GM23338 (cell line): Measurements from ENCODE around the gene SOSTDC1. TPM values are rescaled to one million over a fixed set of nuclear protein-coding genes. Genes with fewer than 3 reads are reported as not detected.

ENCODE experiments used
- ATAC-seq: fragments of 200-7000 bp; cut with Tn5 transposase; 3 replicates; pipeline ENCODE4 v1.9.1; 2020
- DNase-seq: peaks from one replicate; pipeline ENCODE4 v3.0.0-alpha.2; 2015; ENCODE audit warnings: low spot score
- H2AFZ ChIP-seq: fragments of 200-600 bp; sonication (generic); 2 replicates; pipeline ENCODE4 v1.8.0; 2016; ENCODE audit warnings: antibody characterized with exemption, mild to moderate bottlenecking, moderate library complexity
- H3F3A ChIP-seq: fragments of 200-600 bp; sonication (generic); replicated peaks from 2 replicates; pipeline ENCODE4 v1.8.0; 2017; ENCODE audit warnings: antibody characterized with exemption, mixed run types, low read depth
- H3K27ac ChIP-seq: fragments of 200-600 bp; sonication (generic); 2 replicates; pipeline ENCODE4 v1.6.1; 2016; ENCODE audit warnings: low read depth
- H3K27me3 ChIP-seq: fragments of 200-600 bp; sonication (generic); 2 replicates; pipeline ENCODE4 v1.8.0; 2016; ENCODE audit warnings: mild to moderate bottlenecking, mixed run types, moderate library complexity; ENCODE audit not compliant: insufficient read depth
- H3K36me3 ChIP-seq: fragments of 200-600 bp; sonication (generic); 2 replicates; pipeline ENCODE4 v1.8.0; 2016; ENCODE audit warnings: mild to moderate bottlenecking; ENCODE audit not compliant: insufficient read depth
- H3K4me1 ChIP-seq: fragments of 200-600 bp; sonication (generic); 2 replicates; pipeline ENCODE4 v1.8.0; 2016; ENCODE audit warnings: mild to moderate bottlenecking, moderate library complexity; ENCODE audit not compliant: insufficient read depth
- H3K4me2 ChIP-seq: fragments of 200-600 bp; sonication (generic); 2 replicates; pipeline ENCODE4 v1.7.1; 2017; ENCODE audit warnings: mixed run types
- H3K4me3 ChIP-seq: fragments of 200-600 bp; sonication (generic); 2 replicates; pipeline ENCODE4 v1.6.1; 2016; ENCODE audit warnings: mixed run types
- H3K79me2 ChIP-seq: fragments of 200-600 bp; sonication (generic); replicated peaks from 2 replicates; pipeline ENCODE4 v1.8.0; 2017; ENCODE audit warnings: mild to moderate bottlenecking; ENCODE audit not compliant: insufficient read depth
- H3K9me2 ChIP-seq: fragments of 200-600 bp; sonication (generic); 2 replicates; pipeline ENCODE4 v1.8.0; 2017; ENCODE audit not compliant: insufficient read depth
- H4K20me1 ChIP-seq: fragments of 200-600 bp; sonication (generic); replicated peaks from 2 replicates; pipeline ENCODE4 v1.8.0; 2017; ENCODE audit warnings: mild to moderate bottlenecking; ENCODE audit not compliant: insufficient read depth
- H3K27ac Mint-ChIP-seq: 2 replicates; pipeline ENCODE4 v1.8.0; 2020; ENCODE audit warnings: inconsistent platforms, mild to moderate bottlenecking, moderate library complexity, mixed read lengths
- H3K27me3 Mint-ChIP-seq: 3 replicates; pipeline ENCODE4 v1.8.0; 2022; ENCODE audit warnings: low read depth, mild to moderate bottlenecking, moderate library complexity, mixed read lengths, inconsistent platforms; ENCODE audit not compliant: insufficient read depth, poor library complexity
- H3K36me3 Mint-ChIP-seq: 3 replicates; pipeline ENCODE4 v1.8.0; 2021; ENCODE audit warnings: low read depth, mild to moderate bottlenecking, inconsistent platforms, moderate library complexity, mixed read lengths
- H3K4me1 Mint-ChIP-seq: 3 replicates; pipeline ENCODE4 v1.8.0; 2020; ENCODE audit warnings: mild to moderate bottlenecking, inconsistent platforms, mixed read lengths
- H3K4me3 Mint-ChIP-seq: 3 replicates; pipeline ENCODE4 v1.8.0; 2021; ENCODE audit warnings: moderate library complexity, mild to moderate bottlenecking, inconsistent platforms, mixed read lengths
- H3K9me3 Mint-ChIP-seq: 3 replicates; pipeline ENCODE4 v1.8.0; 2020; ENCODE audit warnings: moderate library complexity, mild to moderate bottlenecking, inconsistent platforms, mixed read lengths
- CREB1 ChIP-seq: fragments of 250-450 bp; sonication (Bioruptor Pico); IDR thresholded peaks from 2 replicates; pipeline ENCODE4 v1.5.0; 2020; ENCODE audit warnings: low read depth, mild to moderate bottlenecking, moderate library complexity
- CTCF ChIP-seq, 2 experiments: fragments of 200-600 bp in 1 of 2; sonication (generic) in 1 of 2; conservative IDR thresholded peaks; 2 replicates each; pipeline versions ENCODE4 v1.5.1 to v1.6.1; 2016 to 2017; ENCODE audit warnings: antibody characterized with exemption in 2 of 2, low read depth in 2 of 2, mild to moderate bottlenecking in 2 of 2, moderate library complexity in 1 of 2
- ETS1 ChIP-seq: IDR thresholded peaks from 2 replicates; pipeline ENCODE4 v1.6.1; 2016; ENCODE audit warnings: antibody characterized with exemption
- EZH2 ChIP-seq: fragments of 200-600 bp; sonication (generic); IDR thresholded peaks from one replicate; pipeline ENCODE4 v1.8.0; 2017; ENCODE audit warnings: antibody characterized with exemption, mild to moderate bottlenecking, low read depth; ENCODE audit not compliant: unreplicated experiment
- EZH2phosphoT487 ChIP-seq: fragments of 200-600 bp; sonication (generic); IDR thresholded peaks from one replicate; pipeline ENCODE4 v1.8.1; 2018; ENCODE audit warnings: antibody characterized with exemption; ENCODE audit not compliant: unreplicated experiment
- JUNB ChIP-seq: IDR thresholded peaks from one replicate; pipeline ENCODE4 v1.6.1; 2016; ENCODE audit warnings: antibody characterized with exemption; ENCODE audit not compliant: unreplicated experiment
- NANOG ChIP-seq: IDR thresholded peaks from 2 replicates; pipeline ENCODE4 v1.6.1; 2016; ENCODE audit warnings: antibody characterized with exemption, borderline replicate concordance
- POLR2AphosphoS5 ChIP-seq: IDR thresholded peaks from 2 replicates; pipeline ENCODE4 v1.6.1; 2016; ENCODE audit warnings: antibody characterized with exemption, low read depth
- REST ChIP-seq: IDR thresholded peaks from one replicate; pipeline ENCODE4 v1.6.1; 2018; ENCODE audit warnings: antibody characterized with exemption; ENCODE audit not compliant: unreplicated experiment
- STAT1 ChIP-seq: IDR thresholded peaks from one replicate; pipeline ENCODE4 v1.6.1; 2016; ENCODE audit warnings: antibody characterized with exemption; ENCODE audit not compliant: unreplicated experiment
- ZNF114 ChIP-seq: fragments of 250-450 bp; sonication (Bioruptor Pico); IDR thresholded peaks from 2 replicates; pipeline ENCODE4 v1.5.0; 2020; ENCODE audit warnings: mild to moderate bottlenecking, moderate library complexity
- ZNF331 ChIP-seq: fragments of 250-450 bp; sonication (Bioruptor Pico); IDR thresholded peaks from 2 replicates; pipeline ENCODE4 v1.5.0; 2020; ENCODE audit warnings: low read depth, mild to moderate bottlenecking, moderate library complexity
- ZNF462 ChIP-seq: fragments of 250-450 bp; sonication (Bioruptor Pico); IDR thresholded peaks from 2 replicates; pipeline ENCODE4 v1.5.0; 2020; ENCODE audit warnings: mild to moderate bottlenecking, moderate library complexity
- polyA plus RNA-seq: library from polyadenylated mRNA; unstranded; fragments of >200 nt; fragmentation: Nextera tagmentation; extraction: Ambion mirVana; gene quantifications from 2 replicates; pipeline ENCODE4 v1.2.1, GENCODE V29; 2016
- total RNA-seq: library from RNA; depleted of rRNA; stranded (reverse); fragments of >200 nt; shearing (Covaris generic); gene quantifications from 2 replicates; pipeline ENCODE4 v1.2.3, GENCODE V29; 2014

Gene SOSTDC1
- total and polyA plus RNA-seq, 2 experiments from 2014 or later, result 0.76 to 1.0 TPM

GRCh38 chr7:16420649-16421332 is 44.7 kb downstream of the SOSTDC1 start:
- Histone ChIP-seq H2AFZ (peak overlapping the region; percentile 83), H3K4me1 (peaks cover 6% of the 10 kb centered on the region), H3K79me2 (no peaks in the 10 kb centered on the region), H3K4me3 (peak overlapping the region; percentile 88), H3K27ac (no peak overlapping the region), H3K4me2 (peak overlapping the region; percentile 75), H3K36me3 (no peaks in the 10 kb centered on the region), H3F3A (no peaks in the 10 kb centered on the region), H3K27me3 (peaks cover 23% of the 10 kb centered on the region), H3K9me2 (no peaks in the 10 kb centered on the region), H4K20me1 (no peaks in the 10 kb centered on the region)
- Mint-ChIP-seq H3K4me3 (peak overlapping the region; percentile 83), H3K9me3 (no peaks in the 10 kb centered on the region; the same call in 2 of the 3 replicates), H3K27me3 (peaks cover 17% of the 10 kb centered on the region), H3K27ac (peak overlapping the region; percentile 84; the same call in 1 of the 2 replicates), H3K36me3 (no peaks in the 10 kb centered on the region), H3K4me1 (peaks cover 9% of the 10 kb centered on the region; the same call in 2 of the 3 replicates)
- DNase-seq (peak; percentile 89), ATAC-seq (peak; percentile 95)
- TF ChIP-seq REST, result no peak
- no peak for TF ChIP-seq CREB1 (CRISPR knock-in tag)
- TF ChIP-seq NANOG, result no peak
- TF ChIP-seq CTCF (conservative IDR thresholded peaks at IDR 0.05; ENCODE audit: low read depth in 2 of 2), result peak; percentile 8 to 30; a peak in 2 of 4 replicates
- peak; percentile 83 for TF ChIP-seq POLR2AphosphoS5
- 0 out of 2 replicates have a peak, but pooled peaks have one; percentile 46 for TF ChIP-seq ZNF114
- no peak for TF ChIP-seq EZH2phosphoT487
- TF ChIP-seq STAT1, result no peak
- TF ChIP-seq ZNF462, result 0 out of 2 replicates have a peak, but pooled peaks have one; percentile 45
- TF ChIP-seq JUNB, result no peak
- no peak for TF ChIP-seq EZH2
- TF ChIP-seq ETS1, result no peak
- TF ChIP-seq ZNF331 (CRISPR knock-in tag), result no peak
